Measurements from ENCODE around the gene COL24A1.

The COL24A1 gene

GRCh38 chr1:85984636-85985035 is 171.9 kb downstream of the COL24A1 start:
- H3K4me1 ChIP-seq (ENCODE audit: insufficient read depth, low read length): no peaks in the 10 kb centered on the region
- ATAC-seq (ENCODE audit: insufficient read depth, low read depth): no peak
- H4K20me1 ChIP-seq (ENCODE audit: insufficient read depth, low read length): no peaks in the 10 kb centered on the region

DNA sequence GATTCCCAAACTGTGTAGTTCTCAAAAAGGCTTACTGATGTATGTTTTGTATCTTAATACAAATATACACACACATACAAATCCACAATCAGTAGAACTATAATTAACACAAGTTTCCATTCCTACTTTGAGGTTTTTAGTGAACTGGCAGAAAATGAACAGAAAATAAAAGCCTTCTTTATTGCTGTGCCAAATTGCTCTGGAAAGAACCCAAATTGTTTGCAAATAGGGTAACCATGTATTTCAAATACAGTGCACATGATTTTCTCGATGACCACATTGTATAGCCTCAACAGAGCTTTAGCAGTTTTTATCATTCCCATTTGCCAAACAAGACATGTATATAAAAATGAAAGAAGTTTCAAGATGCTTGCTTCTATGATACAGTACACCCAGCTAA is 173.3 kb downstream of the COL24A1 start:
- Histone ChIP-seq H3K36me3 (ENCODE audit: insufficient read depth, low read length) (no peaks in the 10 kb centered on the region), H3K27me3 (ENCODE audit: insufficient read depth, low read length, poor library complexity) (no peaks in the 10 kb centered on the region), H3K9me3 (ENCODE audit: insufficient read depth, low read length, severe bottlenecking) (no peaks in the 10 kb centered on the region), H3K27ac (ENCODE audit: low read length) (no peak overlapping the region), H4K20me1 (ENCODE audit: insufficient read depth, low read length) (no peaks in the 10 kb centered on the region), H3K4me3 (ENCODE audit: low read depth in 1 of 2, low read length in 2 of 2) (no peak overlapping the region), H3K79me2 (ENCODE audit: insufficient read depth, low read length) (no peaks in the 10 kb centered on the region), H3K4me2 (ENCODE audit: insufficient read depth, low read length) (no peak overlapping the region), H3K4me1 (ENCODE audit: insufficient read depth, low read length) (no peaks in the 10 kb centered on the region), H2AFZ (ENCODE audit: low read depth, low read length) (no peak overlapping the region), H3K9ac (ENCODE audit: low read depth, low read length) (no peak overlapping the region)
- no peak for ATAC-seq (ENCODE audit: insufficient read depth, low read depth)
- DNase-seq: no peak
- no peak for TF ChIP-seq CTCF (IDR thresholded peaks at IDR 0.05; ENCODE audit: borderline replicate concordance, extremely low read depth, low read length, poor library complexity, severe bottlenecking)
- TF ChIP-seq EZH2 (IDR thresholded peaks at IDR 0.05; ENCODE audit: borderline replicate concordance, low read depth, low read length, severe bottlenecking): no peak

More at GRCh38 chr1:85984636-85985035, 171.9 kb downstream of the COL24A1 start:
- Histone ChIP-seq H3K9me3 (ENCODE audit: insufficient read depth, low read length, severe bottlenecking) (no peaks in the 10 kb centered on the region), H3K27me3 (ENCODE audit: insufficient read depth, low read length, poor library complexity) (no peaks in the 10 kb centered on the region), H3K79me2 (ENCODE audit: insufficient read depth, low read length) (no peaks in the 10 kb centered on the region), H3K9ac (ENCODE audit: low read depth, low read length) (no peak overlapping the region), H2AFZ (ENCODE audit: low read depth, low read length) (no peak overlapping the region), H3K4me3 (ENCODE audit: low read depth in 1 of 2, low read length in 2 of 2) (no peak overlapping the region), H3K4me2 (ENCODE audit: insufficient read depth, low read length) (no peak overlapping the region), H3K27ac (ENCODE audit: low read length) (no peak overlapping the region), H3K36me3 (ENCODE audit: insufficient read depth, low read length) (no peaks in the 10 kb centered on the region)
- no peak for TF ChIP-seq CTCF (IDR thresholded peaks at IDR 0.05; ENCODE audit: borderline replicate concordance, extremely low read depth, low read length, poor library complexity, severe bottlenecking)
- no peak for TF ChIP-seq EZH2 (IDR thresholded peaks at IDR 0.05; ENCODE audit: borderline replicate concordance, low read depth, low read length, severe bottlenecking)
- no peak for DNase-seq

GRCh38 chr1:85976516-85977205 is 179.9 kb downstream of the COL24A1 start:
- H3K79me2 ChIP-seq (ENCODE audit: insufficient read depth, low read length): no peaks in the 10 kb centered on the region
- no peak overlapping the region for H3K4me3 ChIP-seq (ENCODE audit: low read depth in 1 of 2, low read length in 2 of 2)
- H3K4me2 ChIP-seq (ENCODE audit: insufficient read depth, low read length): no peak overlapping the region
- H3K27ac ChIP-seq (ENCODE audit: low read length): no peak overlapping the region
- H3K4me1 ChIP-seq (ENCODE audit: insufficient read depth, low read length): no peaks in the 10 kb centered on the region
- H4K20me1 ChIP-seq (ENCODE audit: insufficient read depth, low read length): no peaks in the 10 kb centered on the region
- H3K9me3 ChIP-seq (ENCODE audit: insufficient read depth, low read length, severe bottlenecking): no peaks in the 10 kb centered on the region
- no peak overlapping the region for H2AFZ ChIP-seq (ENCODE audit: low read depth, low read length)
- TF ChIP-seq CTCF (IDR thresholded peaks at IDR 0.05; ENCODE audit: borderline replicate concordance, extremely low read depth, low read length, poor library complexity, severe bottlenecking) (no peak), EZH2 (IDR thresholded peaks at IDR 0.05; ENCODE audit: borderline replicate concordance, low read depth, low read length, severe bottlenecking) (no peak)
- no peaks in the 10 kb centered on the region for H3K36me3 ChIP-seq (ENCODE audit: insufficient read depth, low read length)
- H3K9ac ChIP-seq (ENCODE audit: low read depth, low read length): no peak overlapping the region
- ATAC-seq (ENCODE audit: insufficient read depth, low read depth): no peak
- no peak for DNase-seq
- H3K27me3 ChIP-seq (ENCODE audit: insufficient read depth, low read length, poor library complexity): no peaks in the 10 kb centered on the region
